NCI-H1436 treated with DMSO at 0.1 percent for 48 hours (cell line): ENCODE data around the gene GBP1.
"Not testable (repeated sequence)": the region's sequence is repeated elsewhere in the genome, so short reads cannot be mapped to it uniquely, and the experiment has no call there.

Source experiments
- DNase-seq: peaks from one replicate; lab custom pipeline; 2025; lab: John Stamatoyannopoulos, UW

Gene GBP1, protein sequence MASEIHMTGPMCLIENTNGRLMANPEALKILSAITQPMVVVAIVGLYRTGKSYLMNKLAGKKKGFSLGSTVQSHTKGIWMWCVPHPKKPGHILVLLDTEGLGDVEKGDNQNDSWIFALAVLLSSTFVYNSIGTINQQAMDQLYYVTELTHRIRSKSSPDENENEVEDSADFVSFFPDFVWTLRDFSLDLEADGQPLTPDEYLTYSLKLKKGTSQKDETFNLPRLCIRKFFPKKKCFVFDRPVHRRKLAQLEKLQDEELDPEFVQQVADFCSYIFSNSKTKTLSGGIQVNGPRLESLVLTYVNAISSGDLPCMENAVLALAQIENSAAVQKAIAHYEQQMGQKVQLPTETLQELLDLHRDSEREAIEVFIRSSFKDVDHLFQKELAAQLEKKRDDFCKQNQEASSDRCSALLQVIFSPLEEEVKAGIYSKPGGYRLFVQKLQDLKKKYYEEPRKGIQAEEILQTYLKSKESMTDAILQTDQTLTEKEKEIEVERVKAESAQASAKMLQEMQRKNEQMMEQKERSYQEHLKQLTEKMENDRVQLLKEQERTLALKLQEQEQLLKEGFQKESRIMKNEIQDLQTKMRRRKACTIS

DNA sequence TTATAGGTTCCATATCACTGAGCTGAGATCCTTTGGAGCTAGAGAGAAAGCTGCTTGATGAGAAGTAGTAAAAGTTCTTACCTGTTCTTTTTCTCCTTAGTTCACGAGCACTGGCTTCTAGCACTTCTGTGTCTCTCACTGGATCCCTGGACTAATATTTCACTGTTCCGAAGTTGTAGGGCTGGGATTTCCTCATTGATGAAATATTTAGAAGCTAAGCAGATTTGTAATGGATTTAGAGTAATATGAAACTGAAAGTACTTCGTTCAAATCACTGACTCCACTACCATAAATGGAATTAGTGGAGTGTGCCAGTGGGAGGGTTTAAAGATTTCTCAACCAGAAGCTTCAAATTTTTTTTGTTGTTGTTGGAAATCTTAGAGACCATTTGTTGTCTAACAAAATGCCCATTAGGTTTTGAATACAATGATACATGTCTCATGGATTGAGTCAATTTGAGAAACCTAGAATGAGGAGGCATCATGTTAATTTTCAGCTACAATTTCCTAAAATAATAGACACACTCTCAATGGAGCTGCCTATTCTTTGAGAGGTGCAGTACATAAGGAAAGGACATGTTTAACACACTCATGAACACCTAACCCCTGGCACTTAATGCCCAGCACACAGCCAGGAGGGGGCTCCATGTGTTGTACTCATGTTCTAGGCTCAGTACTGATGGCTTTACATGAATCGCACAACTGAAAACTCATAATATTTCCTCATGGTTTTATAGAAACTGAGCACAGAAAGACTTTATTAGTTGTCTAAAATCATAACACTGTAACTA, at the start of gene GBP1:
Gene GBP1 (minus strand): TSS at position 130 of the 790 bp plus-strand sequence. CDS start 1,974 bp downstream, outside the sequence.
- DNase-seq = no peak

DNA sequence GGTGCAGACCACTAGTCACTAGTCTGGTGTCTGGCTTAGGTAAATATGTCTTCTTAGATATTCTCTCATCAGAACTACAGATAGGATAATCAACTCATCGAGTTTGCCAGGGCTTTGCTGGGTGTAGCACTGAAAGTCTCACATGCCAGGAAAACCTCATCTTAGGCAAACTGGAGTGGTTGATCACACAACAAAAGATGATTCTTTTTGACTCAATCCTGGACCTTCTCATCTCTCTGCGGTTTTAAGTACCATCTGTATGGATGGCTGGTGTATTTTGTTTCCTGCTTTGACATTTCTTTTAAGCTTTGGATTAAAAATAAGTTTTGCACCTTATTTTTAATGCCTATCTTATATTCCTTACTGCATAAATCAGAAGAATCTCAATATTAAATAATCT, 49.7 kb upstream of the GBP1 start:
- no peak for DNase-seq

DNA sequence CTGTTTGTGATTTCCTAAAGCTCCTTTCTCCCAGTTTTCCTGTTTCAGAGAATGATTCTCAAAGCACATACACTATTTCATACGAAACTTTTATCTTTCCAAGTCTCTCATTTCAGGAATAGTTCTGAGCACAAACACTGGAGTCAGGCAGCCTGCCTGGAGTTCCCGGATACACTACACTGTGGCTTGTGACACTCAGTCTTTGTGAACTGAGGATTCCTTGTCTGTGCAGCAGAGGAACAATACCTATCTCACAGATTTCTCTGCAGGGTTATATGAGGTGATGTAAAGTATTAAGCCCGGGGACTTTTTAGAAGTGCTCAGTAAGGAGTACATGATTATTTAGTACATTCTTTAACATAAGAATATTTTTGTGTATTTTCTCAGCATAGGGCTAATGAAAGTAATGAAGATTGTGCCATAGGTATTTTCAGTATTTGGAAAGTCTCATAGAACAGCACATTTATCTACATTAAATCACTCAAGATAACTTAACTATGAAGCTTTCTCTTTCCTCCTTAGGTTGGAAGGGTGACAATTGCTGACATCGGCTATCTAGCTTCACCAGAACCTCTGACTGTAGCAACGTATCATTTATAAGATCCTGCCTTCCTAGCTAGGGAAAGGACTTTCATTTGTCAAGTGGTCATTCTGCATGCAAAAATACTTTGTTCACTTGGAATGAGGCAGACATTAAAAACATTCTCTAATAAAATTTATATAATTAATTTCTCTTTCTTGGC, 48.0 kb upstream of the GBP1 start:
- DNase-seq = no peak

DNA sequence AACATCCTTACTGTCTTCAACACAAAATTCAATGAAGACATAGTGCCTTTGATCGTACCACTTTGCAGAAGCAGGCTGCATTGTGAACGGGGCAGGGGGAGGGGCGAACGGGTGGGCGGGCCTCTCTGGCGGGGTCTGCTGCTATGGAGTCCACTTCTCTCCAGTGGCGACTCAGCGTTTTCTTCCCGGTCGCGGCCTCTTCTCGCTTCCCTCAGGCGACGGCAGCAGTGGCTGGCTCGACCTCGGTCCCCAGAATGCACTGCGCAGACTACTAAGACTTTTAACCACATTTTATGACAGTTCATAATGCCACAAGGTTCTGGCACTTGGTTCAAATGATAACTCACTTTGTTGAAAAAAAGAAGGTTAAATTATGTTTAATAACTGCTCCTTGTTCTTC, 39.7 kb upstream of the GBP1 start:
- DNase-seq = no peak

DNA sequence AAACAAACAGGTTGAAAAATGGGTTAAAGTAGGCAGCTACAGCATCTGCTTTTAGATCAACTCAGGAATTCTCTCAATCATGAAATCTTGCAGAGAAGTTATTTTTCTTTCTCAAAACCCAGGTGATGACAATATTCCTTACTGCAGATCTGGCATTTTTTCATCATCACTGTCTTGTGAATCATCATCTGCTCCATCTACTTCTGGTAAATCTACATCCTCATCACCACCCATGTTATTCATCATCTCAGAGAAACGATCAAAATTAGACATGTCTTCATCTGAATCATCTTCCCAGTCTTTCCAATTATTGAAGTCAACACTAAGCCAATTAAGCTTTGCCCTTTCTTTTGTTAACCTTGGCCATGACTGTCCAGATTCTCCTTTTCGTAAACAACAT, 39.1 kb upstream of the GBP1 start:
- DNase-seq = no peak

DNA sequence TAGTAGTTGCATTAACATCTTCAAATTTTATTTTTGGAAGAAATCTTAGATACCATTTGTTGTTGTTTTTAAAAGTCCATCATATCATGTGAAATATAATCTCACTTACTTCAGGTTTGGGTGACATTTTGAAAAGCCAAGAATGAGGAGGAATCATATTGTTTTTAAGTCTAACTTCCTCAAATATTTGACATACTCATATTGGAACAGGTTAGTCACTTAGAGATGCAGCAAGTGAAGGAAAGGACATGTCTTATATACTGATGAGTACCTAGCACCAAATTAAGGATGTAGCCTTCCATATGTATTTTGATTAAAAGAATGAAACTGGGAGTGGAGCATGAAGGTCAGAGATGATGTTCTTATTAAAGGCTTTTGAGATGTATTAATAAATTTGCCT, 37.0 kb upstream of the GBP1 start:
- DNase-seq = no peak

DNA sequence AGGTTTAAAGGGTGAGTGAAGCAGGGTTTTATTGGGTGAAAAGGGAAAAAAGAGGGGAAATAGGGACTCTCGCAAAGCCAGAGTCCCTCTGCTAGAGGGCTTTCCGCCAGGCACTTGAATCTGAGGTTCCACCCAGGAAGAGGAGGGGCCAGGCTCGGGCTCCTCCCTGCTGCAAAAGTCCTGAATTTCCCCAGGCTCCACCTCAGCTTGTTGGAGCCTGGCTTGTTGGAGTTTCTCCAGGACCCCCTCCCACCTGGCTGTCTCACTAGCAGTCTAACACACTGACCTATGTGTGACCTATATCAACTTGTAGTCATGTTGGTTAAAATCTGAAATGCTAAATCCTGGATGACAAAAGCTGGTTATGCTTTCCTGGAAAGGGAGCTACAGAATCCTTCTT, 35.4 kb upstream of the GBP1 start:
- DNase-seq = no peak

DNA sequence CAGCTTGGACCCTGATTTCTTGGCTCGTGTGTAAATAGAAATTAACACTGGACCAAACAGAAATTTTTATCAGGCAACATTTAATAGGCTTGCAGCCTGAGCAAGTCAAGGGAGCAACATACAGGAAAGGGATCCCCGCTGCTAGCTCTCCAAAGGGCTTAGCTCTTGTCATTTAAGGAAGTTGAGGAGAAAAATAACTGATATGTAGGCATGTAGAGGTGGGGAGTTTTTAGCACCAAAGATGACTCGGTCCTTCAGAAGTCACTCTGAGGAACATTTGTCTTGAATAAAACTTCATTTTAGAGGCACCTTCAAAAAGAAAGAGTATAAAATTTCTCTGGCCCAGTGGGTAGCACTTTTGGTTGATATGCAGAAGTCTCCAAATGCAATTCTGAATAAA, 33.8 kb upstream of the GBP1 start:
- DNase-seq = no peak

DNA sequence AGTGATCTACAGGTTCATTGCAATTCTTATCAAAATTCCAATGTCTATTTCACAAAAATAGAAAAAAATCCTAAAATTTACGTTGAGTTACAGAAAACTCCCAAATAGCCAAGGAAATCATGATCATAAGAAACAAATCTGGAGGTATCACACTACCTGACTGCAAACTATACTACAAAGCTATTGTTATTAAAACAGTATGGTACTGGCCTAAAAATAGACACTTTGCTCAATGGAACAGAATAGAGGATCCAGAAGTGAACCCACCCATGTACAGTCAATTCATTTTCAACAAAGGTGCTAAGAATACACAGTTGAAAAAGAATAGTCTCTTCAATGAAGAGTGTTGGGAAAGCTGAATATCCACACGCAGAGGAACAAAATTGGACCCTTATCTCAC, 30.7 kb upstream of the GBP1 start:
- DNase-seq = no peak

DNA sequence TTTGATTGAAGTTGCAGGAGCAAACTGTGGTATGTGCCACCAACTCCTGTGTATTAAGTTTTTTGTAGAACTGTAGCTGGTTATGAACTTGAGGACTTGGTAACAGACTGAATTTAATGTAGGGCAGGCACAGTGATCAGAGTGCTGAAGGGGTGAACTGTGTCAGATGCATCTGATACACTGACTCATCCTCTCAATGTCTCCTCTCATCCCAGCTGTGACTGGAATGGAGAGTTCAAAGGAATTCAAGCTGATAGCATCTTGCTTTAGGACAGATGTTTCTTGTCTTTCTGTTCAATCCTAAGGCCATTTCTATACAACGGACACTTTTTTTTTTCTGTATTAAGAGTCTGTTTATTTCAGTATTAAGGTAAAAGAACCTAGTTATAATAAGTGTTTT, 25.0 kb upstream of the GBP1 start:
- no peak for DNase-seq

DNA sequence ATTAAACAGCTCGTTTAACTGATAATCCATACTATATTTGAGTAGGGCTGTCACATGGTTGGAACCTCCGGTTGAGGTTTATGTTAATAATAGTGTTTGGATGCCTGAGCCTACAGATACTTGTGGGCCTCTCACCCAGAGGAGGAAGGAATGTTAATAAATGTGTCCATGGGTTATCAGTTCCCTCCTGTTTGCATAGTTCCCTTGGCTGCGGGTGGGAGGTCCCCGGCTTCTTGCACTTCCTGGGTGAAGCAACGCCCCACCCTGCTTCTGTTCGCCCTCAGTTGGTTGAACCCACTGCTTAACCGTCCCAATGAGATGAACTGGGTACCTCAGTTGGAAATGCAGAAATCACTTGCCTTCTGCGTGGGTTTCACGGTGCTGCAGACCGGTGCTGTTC, 23.6 kb upstream of the GBP1 start:
- DNase-seq = no peak

DNA sequence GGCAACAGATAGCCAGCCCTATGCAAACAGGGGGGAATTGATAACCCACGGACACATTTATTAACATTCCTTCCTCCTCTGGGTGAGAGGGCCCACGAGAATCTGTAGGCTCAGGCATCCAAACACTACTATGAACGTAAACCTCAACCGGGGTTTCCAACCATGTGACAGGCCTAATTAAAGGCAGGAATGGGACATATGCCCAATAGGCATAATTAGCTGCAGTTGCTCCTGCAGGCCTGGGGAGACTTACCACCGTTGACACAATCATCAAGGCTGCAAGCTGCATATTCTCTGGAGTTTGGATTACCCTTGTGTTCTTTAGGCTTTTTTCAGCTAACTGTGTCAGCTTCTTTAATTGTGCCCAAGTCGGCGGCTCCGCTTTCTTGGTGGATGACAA, 22.2 kb upstream of the GBP1 start:
- DNase-seq = no peak

DNA sequence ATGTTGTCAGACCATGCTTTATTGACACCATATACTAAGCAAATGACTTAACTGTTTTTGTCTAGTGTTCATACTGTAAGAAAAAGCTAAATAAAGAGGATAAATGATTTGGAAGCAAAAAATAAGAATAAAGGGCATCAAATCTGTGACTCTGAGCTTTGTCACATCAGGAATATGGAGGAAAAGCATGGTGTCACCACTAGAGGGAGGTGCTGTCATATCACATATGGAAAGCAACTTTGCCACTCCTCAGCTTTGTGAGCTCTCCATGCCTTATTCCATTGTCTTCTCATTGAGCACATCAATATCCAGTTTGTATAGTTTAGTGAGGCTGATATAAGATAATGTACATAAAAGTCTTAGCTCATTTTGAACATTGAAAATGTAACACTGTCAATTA, 20.8 kb upstream of the GBP1 start:
- DNase-seq = no peak

DNA sequence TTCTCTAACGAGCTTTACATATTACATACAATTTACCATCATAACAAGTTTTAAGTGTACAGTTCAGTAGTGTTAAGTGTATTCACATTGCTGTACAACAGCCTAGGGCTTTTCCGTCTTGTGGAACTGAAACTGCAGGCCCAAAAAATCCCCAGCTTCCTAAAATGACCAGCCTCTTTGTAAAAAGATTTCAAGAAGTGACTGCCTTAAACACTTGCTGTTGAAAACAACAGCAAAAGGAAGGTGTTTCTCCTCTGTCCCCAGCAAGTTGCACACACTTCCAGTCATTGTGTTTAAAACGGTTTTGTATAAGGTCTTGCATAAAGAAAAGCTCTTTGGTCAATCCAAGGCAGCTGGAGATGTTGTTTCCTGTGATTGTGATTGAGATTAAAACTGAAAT, 16.0 kb upstream of the GBP1 start:
- DNase-seq = no peak

DNA sequence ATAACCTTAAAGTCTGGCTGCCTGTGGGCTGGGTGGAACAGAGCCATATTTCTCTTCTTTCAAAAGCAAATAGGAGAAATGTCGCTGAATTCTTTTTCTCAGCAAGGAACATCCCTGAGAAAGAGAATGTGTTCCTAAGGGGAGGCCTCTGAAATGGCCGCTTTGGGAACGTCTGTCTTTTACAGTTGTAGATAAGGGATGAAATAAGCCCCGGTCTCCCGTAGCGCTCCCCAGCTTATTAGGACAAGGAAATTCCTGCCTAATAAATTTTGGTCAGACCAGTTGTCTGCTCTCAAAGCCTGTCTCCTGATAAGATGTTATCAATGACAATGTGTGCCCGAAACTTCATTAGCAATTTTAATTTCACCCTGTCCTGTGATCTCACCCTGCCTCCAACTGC, 15.1 kb upstream of the GBP1 start:
- DNase-seq = not testable (repeated sequence)

DNA sequence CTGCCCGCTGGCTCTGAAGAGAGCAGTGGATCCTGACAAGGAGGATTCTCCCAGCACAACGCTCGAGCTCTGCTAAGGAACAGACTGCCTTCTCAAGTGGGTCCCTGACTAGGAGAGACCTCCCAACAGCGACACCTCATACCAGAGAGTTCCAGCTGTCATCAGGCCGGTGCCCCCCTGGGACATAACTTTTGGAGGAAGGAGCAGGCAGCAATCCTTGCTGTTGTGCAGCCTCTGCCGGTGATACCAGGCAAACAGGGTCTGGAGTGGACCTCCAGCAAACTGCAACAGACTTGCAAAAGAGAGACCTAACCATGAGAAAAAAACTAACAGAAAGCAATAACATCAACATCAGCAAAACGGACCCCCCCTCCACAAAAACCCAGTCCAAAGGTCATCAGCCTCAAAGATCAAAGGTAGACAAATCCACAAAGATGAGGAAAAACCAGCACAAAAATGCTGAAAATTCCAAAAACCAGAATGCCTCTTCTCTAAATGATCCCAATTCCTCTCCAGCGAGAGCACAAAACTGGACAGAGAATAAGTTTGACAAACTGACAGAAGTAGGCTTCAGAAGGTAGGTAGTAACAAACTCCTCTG, 7.6 kb upstream of the GBP1 start:
- not testable (repeated sequence) for DNase-seq

DNA sequence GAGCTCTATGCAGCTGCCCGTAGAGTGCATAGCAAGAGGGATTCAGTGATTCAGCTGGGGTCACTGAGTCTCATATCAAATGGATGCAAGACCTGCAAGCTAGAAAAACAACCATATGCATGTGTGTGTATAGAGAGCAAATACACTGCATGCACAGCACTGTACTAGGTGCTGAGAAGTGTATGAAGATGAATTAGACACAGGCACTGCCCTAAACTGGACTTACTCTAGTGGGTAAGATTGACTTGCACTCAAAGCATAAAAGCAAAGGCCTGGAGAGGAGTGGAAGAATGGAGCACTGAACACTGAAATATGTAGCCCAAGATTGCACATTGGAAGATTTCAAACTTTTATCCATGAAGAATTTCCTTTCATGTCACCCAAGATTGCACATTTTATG, 5.5 kb upstream of the GBP1 start:
- DNase-seq = no peak

DNA sequence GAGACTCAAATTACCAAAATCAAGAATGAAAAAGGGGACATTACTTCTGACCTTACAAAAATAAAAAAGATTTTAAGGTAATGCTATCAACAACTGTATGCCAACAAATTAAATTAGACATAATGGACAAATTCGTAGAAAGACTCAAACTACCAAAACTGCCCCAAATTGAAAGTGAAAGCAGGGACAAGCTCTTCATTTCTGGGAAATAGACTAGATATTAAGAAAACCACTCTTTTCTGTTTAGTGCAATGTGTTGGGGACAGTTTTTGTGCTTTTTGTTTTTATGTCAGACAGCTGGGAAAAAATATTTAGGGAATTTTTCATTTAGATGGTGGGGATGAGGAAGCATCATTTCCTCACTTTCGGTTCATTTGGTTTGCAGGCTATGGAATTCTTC, 4.9 kb upstream of the GBP1 start:
- no peak for DNase-seq

DNA sequence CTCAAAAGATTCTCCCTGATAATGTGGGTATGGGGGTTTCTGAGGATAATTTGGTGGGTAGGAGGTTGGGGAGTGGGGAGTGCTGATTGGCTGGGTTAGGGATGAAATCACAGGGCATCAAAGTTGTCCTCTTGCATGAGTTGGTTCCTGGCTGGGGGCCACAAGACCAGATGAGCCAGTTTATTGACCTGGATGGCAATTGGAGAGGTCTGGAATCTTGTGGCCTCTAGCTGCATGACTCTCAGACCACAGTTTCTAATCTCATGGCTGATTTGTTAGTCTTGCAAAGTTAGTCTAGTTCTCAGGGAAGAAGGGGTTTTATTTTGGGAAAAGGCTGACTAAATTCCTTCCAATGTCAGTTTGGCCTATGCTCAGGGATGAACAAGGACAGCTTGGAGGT, 3.3 kb upstream of the GBP1 start:
- no peak for DNase-seq

DNA sequence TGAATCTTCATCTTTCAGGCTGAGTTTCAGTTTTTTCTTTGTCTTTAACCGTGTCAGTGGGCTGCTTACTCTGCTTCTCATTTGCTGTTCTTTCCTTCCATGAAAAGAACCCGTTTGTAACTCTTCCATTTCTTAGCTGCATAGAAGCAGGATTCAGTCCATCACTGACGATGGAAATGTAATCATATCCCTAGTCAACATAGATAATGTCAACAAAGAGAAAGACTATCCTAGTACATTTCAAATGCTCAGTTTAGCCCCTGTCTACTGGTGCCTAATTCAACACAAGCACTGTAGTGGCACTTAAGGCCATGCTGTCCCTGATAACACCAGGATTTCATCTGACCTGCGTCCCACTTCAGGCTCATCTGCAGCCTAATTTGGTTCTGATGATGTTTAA, 376 bp downstream of the GBP1 start:
- no peak for DNase-seq

DNA sequence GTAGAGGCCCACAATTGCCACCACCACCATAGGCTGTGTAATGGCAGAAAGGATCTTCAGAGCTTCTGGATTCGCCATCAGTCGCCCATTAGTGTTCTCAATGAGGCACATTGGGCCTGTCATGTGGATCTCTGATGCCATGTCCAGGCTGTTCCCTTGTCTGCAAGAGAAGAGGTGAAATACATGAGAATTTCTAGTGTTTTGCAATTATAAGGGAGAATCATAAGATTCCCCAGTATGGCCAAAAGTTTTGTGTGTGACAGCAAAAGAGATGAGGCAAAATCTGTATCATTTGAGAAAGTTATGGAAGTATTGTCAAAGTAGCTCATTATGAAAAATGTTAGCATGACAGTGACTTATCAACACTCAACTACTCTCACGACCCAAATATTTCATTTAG, 1.9 kb downstream of the GBP1 start:
- DNase-seq = no peak

DNA sequence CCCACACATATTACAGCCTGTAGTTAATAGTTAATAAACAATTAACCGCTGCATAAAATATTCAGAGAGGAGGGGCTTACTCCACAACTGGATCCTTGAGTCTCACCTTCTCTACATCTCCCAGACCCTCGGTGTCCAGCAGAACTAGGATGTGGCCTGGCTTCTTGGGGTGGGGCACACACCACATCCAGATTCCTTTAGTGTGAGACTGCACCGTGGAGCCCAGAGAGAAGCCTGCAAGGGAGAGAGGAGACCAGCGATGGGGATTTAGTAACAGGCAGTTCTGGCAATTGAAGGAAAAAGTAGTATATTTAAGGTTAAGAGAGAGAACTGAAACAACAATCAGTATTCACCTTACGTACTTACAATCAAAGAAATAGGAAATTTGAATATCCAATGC, 4.9 kb downstream of the GBP1 start:
- DNase-seq = no peak
